ENCODE results near the gene RAB37.
A peak's percentile ranks its signal among the peaks of the same experiment; 100 is the strongest.

The RAB37 gene

DNA sequence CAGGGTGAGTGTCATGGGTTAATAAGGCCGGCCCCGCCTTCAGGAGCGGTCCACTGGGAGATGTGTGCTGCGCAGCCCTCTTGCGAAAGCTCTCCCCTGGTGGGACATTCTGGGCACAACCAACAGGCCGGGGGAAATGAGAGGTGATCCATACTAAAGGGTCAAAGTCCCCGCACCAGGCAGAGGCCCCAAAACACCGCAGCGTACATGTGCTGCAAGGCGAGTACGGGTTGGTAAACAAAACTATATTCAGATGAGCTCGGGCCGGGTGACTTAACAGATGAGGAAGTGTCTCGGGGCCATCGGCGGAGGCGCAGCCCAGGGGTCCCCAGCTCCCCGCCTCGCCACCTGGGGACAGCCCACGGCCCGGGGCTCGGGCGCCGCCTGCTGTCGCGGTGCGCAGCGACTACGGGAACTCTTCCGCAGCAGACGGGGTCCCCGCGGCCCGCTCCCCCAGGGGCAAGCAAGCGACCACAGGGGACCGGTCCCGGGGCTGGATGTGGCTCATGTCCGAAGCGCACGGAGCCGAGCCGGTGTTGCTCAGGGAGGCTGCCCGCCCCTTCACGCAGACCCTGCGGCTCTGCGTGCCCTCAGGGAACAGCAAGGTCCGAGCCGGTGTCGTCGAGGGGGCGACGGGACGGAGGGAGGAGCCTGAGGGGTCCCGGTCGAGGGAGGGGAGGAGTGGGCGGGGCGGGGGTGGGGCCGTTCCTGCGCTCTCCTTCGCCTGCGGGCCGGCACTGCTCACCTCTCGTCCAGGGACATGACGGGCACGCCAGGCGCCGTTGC is at the start of gene RAB37:
RAB37 (plus strand) TSS at position 744 of the 786 bp plus-strand sequence; CDS start at position 761, 17 bp downstream.
- peak in 1 of 2 donors; percentile 46 for DNase-seq

DNA sequence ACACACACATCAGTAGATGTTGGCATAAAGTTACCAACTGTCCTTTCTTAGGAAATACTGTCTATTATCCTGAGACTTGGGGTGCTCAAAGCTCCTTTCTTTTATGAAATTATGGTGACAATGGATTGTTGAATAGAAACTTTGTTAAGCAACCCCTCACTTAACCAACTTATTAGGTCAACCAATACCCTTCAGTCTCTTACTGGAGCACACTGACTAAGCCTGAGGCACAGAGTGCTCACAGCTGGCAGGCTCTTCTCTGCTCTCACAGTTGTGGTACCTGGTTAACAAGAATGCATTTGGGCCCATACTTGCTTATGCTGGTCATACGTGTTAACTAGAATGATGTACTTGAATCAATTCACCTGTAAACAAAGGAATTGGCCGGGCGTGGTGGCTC is 49.2 kb upstream of the RAB37 start:
- DNase-seq = no peak

- DNase-seq = no peak
Measured at GRCh38 chr17:74690409-74690825, 46.6 kb upstream of the RAB37 start.

DNA sequence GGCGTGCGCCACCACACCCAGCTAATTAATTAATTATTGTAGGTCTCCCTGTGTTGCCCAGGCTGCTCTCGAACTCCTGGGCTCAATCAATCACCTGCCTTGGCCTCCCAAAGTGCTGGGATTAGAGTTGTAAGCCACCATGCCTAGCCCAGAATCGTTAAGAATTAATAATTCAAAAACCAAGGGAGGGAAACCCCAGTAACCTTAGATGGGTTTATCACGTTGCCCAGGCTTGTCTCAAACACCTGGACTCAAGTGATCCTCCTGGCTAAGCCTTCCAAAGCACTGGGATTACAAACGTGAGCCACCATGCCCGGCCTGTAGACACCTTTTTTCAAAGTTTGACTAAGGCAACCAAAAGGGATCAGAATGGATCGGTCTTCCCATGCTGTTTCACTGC is 45.9 kb upstream of the RAB37 start:
- DNase-seq = no peak

DNA sequence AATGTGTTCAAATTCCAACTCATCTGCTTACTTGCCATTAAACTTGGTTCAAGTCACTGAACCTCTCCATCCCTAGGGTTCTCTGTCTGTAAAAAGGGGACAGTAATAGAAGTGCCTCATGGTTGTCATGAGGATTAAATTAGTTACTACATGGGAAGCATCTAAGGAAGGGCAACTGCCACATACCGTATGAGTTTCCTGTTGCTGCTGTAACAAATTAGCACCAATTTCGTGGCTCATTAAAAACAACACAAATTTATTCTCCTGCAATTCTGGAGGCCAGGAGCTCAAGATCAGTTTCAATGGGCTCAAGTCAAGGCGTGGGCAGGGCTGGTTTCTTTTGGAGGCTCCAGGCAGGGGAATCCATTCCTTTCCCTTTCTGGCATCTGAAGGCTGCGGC is 43.0 kb upstream of the RAB37 start:
- no peak for DNase-seq

DNA sequence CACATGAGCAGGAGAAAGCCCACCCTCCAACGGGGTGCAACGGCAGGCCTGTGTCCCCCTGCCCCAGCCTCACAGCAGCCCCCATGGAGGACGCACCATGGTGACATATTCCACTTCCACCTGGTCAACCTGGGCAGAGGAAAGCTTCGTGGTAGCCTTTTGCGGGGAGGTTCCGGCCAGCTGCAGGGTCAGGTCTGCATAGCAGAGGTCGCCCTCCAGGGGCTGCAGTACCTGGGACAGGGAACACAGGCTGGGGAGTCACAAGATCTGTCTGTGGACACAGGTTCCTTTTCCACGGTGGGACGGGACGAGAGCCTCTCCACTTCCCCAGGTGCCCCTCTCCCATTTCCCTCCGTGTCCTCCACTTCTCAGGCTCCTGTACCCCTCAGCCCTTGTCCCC is 41.4 kb upstream of the RAB37 start:
- DNase-seq = no peak

DNA sequence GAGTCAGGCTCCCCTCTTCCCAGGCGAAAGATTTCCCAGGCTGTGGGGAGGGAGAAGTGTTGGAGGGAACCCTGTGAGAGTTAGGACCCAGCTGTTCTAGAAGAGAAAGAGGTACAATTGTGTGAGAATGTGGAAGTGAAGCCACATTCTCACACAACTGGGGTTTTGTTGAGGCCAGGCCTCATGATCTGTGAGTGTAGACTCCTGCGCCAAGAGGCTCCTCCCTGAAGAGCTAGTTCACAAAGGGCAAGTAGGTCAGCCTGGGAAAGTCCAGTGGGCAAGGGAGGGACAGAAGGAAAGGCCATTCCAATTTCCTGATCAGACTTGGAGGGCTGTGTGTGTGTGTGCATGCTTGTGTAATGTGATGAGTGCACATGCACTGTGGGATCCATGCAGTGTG is 39.5 kb upstream of the RAB37 start:
- no peak for DNase-seq

GRCh38 chr17:74698069-74698468 is 39.0 kb upstream of the RAB37 start:
- DNase-seq = no peak

- no peak for DNase-seq
Measured at GRCh38 chr17:74699236-74699635, 37.8 kb upstream of the RAB37 start.

DNA sequence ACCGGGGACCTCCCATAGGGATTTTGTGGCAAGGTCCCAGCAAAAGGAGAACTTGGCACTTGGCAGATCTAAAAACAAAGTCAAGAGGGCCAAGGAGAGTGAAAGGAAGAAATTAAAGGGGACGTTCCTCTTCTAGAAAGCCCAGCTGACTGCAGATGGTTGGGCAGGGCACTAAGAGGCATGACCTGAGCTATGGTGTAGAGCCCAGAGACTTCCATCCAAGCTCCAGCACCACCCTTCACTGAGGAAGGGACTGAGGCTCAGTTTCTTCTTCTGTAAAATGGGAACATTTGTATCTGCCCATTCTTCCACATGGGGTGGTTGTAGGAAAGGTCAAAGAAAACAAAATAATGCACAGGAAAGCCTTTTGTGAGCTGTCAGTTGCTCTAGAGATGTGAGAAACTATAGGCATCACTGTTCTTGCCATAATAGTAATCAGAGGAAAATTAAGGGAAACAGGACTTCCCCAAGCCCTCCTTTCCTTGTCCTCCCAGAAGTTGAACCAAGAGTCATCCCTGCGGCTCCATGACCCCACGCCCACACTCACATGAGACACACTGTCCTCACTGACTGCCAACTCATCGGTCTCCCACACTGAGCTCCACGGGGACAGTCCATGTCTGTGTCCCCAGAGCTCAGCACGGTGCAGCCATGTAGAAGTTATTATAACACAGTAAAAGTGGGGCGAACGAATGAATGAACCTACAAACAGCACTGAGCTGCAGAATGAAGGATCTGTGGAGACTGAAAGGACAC is 34.8 kb upstream of the RAB37 start:
- DNase-seq = no peak

DNA sequence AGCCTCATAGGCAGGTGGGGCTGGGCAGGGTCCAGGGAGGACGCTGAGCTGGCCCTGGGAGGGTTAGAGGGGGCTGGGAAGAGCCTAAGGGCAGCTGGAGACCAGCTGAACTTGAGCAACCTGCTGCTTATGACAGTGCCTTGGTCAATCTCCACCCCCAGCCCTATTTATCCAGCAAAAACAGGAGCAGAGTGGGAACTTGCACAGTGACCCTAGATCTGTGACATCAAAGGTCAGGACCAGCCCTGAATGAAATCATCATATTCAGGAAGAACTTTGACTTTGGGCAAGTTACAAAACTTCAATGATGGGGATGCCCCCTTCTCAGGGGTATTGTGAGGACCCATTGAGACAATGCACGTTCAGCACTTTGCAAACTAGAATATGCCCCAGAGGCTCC is 33.7 kb upstream of the RAB37 start:
- no peak for DNase-seq

DNA sequence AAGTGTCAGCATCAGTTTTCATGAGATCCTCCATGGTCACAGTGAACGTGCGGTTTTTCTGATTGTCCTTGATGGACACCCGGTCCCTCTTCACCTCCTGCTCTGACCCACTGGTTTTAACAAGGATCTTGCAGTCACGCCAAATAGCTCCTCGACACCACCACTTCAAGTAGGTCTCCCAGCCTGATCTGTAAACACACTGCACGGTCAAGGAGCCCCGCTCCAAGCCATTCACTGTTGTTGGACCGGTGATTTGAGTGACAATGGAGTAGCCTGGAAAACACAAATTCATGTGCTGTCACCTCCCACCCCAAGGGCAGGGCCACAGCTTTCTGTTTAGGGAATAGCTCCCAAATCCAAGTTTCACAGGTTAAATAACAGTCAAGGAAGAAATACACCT is 32.5 kb upstream of the RAB37 start:
- no peak for DNase-seq

DNA sequence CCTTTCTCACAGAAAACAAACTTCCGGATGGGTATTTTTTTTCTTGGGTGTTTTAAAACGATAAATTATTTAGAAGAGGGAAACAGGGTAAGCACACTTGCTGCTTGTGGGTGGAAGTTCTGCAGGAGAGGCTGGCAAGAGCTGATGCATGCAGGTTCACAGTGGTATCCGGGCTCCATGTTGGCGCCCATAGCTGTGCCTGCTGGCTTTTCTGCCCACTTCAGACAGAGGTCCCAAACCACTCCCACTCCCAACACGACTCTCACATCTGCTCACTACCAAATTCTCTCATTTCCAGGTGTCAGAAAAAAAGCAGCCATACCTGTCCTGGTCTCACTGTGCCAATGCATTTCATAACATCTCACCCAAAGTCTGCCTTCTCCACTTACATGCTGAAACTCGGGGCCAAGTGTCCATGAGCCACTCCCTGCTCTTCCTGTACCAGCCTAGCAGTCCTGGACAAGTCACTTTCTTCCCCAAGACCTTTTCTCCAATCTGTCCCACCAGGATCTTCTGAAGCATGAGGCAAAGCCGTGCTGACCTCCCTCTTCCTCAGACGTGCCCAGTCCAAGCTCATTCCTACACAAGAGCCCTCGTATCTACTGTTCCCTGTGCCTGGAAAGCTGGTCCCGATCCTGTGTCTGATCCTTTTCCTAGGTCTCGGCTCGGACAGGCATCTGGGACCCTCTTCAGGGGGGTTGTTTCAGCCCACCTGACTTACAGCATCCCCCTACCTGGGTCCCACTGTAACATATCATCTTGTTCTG is 25.8 kb upstream of the RAB37 start:
- DNase-seq = no peak

DNA sequence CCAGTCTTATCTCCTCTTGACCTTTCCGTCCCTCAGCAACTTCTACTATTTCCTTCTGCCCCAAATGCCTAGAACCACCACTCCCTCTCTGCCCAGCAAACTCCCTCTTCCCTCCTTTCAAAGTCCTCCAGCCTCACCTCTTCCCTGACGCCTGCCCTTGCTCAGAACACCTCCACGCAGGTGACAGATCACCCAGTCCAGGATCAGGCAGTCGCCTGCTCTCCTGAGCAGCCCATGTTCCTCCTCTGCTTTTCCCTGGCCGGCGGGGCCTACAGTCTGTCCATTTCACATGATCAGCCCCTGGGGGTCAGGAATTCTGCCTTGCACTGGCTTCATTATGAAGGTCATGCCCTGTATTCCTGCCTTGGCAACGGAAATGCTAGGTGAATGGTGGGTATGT is 24.8 kb upstream of the RAB37 start:
- DNase-seq = no peak

- DNase-seq = no peak
Measured at GRCh38 chr17:74712756-74713155, 24.3 kb upstream of the RAB37 start, which contains the start of gene CD300LF. CD300LF (minus strand) TSS chr17:74712923; CDS start chr17:74712866, 57 bp downstream.

- DNase-seq = no peak
Measured at GRCh38 chr17:74713171-74713755, 23.8 kb upstream of the RAB37 start.

DNA sequence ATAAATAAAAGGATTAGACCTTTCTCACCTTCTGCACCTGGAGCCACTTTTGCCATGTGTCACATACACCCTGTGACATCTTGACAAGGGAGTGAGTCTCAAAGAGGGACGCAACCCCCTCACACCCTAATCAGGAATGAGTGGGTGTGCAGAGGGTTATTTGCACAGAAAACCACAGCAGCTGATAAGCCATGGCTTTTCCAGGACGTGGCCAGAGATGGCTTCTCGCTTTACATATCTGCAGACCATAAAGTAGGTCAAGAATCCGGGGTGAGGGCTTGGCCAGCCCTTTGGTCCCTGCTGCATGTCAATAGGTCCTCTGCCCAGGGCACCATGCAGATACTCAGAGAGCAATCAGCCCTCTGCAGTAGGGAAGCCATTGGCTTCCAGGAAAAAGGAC is 21.9 kb upstream of the RAB37 start:
- no peak for DNase-seq

DNA sequence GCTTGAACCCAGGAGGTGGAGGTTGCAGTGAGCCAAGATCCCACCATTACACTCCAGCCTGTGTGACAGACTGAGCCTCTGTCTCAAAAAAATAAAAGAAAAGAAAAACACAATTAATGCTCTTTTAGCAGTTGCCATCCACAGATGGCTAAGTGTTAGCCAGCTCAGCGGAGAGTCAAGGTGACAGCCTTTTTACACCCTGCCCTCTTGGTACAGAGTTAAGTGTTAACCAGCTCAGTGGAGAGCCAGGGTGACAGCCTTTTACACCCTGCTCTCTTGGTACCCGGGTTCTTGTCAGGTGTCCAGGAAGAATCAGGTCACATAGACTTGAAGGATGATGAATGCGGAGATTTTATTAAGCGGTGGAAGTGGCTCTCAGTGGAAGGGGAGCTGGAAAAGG is 16.6 kb upstream of the RAB37 start:
- no peak for DNase-seq

GRCh38 chr17:74722782-74723181 is 14.3 kb upstream of the RAB37 start:
- no peak for DNase-seq

GRCh38 chr17:74723891-74724290 is 13.2 kb upstream of the RAB37 start:
- no peak for DNase-seq

- no peak for DNase-seq
Measured at GRCh38 chr17:74725111-74725510, 11.9 kb upstream of the RAB37 start.

DNA sequence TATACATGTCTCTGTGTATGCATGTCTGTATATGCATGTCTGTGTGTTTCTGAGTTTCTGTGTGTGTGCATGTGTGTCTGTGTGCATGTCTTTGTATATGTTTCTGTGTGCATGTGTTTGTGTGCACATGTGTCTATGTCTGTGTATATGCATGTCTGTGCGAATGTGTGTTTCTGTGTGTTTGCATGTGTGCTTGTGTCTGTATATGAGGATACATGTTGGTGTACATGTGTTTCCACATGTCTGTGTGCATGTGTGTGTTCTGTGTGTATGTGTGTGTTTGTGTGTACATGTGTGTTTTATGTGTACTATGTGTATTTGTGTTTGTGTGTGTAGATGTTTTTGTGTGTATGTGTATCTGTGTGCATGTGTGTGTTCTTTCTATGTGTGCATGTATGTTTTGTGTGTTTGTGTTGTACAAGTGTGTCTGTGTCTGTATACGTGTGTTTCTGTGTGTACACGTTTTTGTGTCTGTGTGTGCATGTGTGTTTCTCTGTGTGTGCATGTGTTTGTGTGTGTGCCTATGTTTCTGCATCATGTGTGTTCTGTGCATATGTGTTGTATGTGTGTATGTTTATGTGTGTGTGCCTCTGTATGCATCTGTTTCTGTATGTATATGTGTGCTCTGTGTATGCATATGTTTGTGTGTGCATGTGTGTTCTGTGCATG is 8.9 kb upstream of the RAB37 start:
- DNase-seq = no peak

DNA sequence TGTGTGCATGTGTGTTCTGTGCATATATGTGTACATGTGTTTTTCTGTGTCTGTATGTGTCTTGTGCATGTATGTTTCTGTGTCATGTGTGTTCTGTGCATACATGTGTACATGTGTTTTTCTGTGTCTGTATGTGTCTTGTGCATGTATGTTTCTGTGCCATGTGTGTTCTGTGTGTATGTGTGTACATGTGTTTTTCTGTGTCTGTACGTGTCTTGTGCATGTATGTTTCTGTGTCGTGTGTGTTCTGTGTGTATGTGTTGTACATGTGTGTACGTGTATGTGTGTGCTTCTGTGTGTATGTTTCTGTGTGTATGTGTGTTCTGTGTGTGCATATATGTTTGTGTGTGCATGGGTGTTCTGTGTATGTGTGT is 8.4 kb upstream of the RAB37 start:
- DNase-seq = no peak

Measured in stimulated activated CD4-positive, alpha-beta T cell treated with anti-CD3 and anti-CD28 coated beads, Interleukin-2, amount 100 ng/mL, for 24 hours (primary cell).